HG02678 (cell line): Measurements from ENCODE around the gene NFIA.

Experiments used
- ATAC-seq: cut with Tn5 transposase; IDR thresholded peaks from one replicate; pipeline ENCODE4 v1.9.1; 2021; ENCODE audit warnings: mild to moderate bottlenecking, moderate library complexity; ENCODE audit not compliant: unreplicated experiment

The NFIA gene

GRCh38 chr1:61098906-61099437 lies 16.6 kb downstream of the NFIA start:
- ATAC-seq = no peak

- ATAC-seq = no peak
Measured at GRCh38 chr1:61100578-61100977, 18.2 kb downstream of the NFIA start.

- no peak for ATAC-seq
Measured at GRCh38 chr1:61101536-61101935, 19.2 kb downstream of the NFIA start.

- no peak for ATAC-seq
Measured at GRCh38 chr1:61102041-61102440, 19.7 kb downstream of the NFIA start.

GRCh38 chr1:61102621-61103020 lies 20.3 kb downstream of the NFIA start:
- no peak for ATAC-seq

- no peak for ATAC-seq
Measured at GRCh38 chr1:61104220-61104671, 21.9 kb downstream of the NFIA start.

- no peak for ATAC-seq
Measured at GRCh38 chr1:61107638-61108037, 25.3 kb downstream of the NFIA start.

- no peak for ATAC-seq
Measured at GRCh38 chr1:61109158-61109557, 26.8 kb downstream of the NFIA start.

GRCh38 chr1:61109910-61110309 lies 27.5 kb downstream of the NFIA start:
- no peak for ATAC-seq

GRCh38 chr1:61110554-61110953 lies 28.2 kb downstream of the NFIA start:
- no peak for ATAC-seq

- ATAC-seq = no peak
Measured at GRCh38 chr1:61111084-61112004, 29.0 kb downstream of the NFIA start.

- no peak for ATAC-seq
Measured at GRCh38 chr1:61114178-61114870, 32.0 kb downstream of the NFIA start.

- no peak for ATAC-seq
Measured at GRCh38 chr1:61115436-61115835, 33.1 kb downstream of the NFIA start.

- ATAC-seq = no peak
Measured at GRCh38 chr1:61116421-61116820, 34.1 kb downstream of the NFIA start.

GRCh38 chr1:61117283-61117682 lies 34.9 kb downstream of the NFIA start:
- no peak for ATAC-seq

- no peak for ATAC-seq
Measured at GRCh38 chr1:61119085-61119484, 36.7 kb downstream of the NFIA start.

GRCh38 chr1:61120246-61120840 lies 38.0 kb downstream of the NFIA start:
- no peak for ATAC-seq

- no peak for ATAC-seq
Measured at GRCh38 chr1:61120998-61121397, 38.6 kb downstream of the NFIA start.

- no peak for ATAC-seq
Measured at GRCh38 chr1:61121631-61122030, 39.3 kb downstream of the NFIA start.

GRCh38 chr1:61122389-61122788 lies 40.0 kb downstream of the NFIA start:
- ATAC-seq = no peak

GRCh38 chr1:61123326-61123725 lies 41.0 kb downstream of the NFIA start:
- ATAC-seq = no peak
